Stimulated activated naive CD8-positive, alpha-beta T cell treated with anti-CD3 and anti-CD28 coated beads, Interleukin-15, Interleukin-2, amounts not matched to agents 100 ng/mL and 50 ng/mL, for 24 hours (primary cell): ENCODE results near the gene PTBP1.
"Not testable (repeated sequence)": the region's sequence is repeated elsewhere in the genome, so short reads cannot be mapped to it uniquely, and the experiment has no call there.

Source experiments
- H3K27ac Mint-ChIP-seq: one replicate; pipeline ENCODE4 v1.8.0; 2021; ENCODE audit warnings: mild to moderate bottlenecking, mixed read lengths
- H3K27me3 Mint-ChIP-seq: one replicate; pipeline ENCODE4 v1.8.0; 2021; ENCODE audit warnings: mixed read lengths
- H3K36me3 Mint-ChIP-seq: one replicate; pipeline ENCODE4 v1.8.0; 2021; ENCODE audit warnings: low read depth, mixed read lengths
- H3K4me1 Mint-ChIP-seq: one replicate; pipeline ENCODE4 v1.8.0; 2021; ENCODE audit warnings: low read depth, mixed read lengths
- H3K4me3 Mint-ChIP-seq: one replicate; pipeline ENCODE4 v1.8.0; 2021; ENCODE audit warnings: mild to moderate bottlenecking, mixed read lengths
- H3K9me3 Mint-ChIP-seq: one replicate; pipeline ENCODE4 v1.8.0; 2021; ENCODE audit warnings: mixed read lengths

The PTBP1 gene

DNA sequence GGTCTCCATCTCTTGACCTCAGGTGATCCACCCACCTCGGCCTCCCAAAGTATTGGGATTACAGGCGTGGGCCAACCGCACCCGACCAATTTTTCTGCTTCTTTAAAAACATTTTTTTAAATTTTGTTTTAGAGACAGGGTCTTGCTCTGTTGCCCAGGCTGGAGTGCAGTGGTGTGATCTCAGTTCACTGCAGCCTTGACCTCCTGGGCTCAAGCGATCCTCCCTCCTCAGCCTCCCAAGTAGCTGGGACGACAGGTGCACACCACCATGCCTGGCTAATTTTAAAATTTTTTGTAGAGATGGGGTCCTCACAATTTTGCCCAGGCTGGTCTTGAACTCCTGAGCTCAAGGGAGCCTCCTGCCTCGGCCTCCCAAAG, 45.5 kb downstream of the PTBP1 start:
- not testable (repeated sequence) for H3K27ac Mint-ChIP-seq, H3K4me3 Mint-ChIP-seq, H3K9me3 Mint-ChIP-seq, H3K36me3 Mint-ChIP-seq, H3K4me1 Mint-ChIP-seq
- peaks cover 25% of the 10 kb centered on the region for H3K27me3 Mint-ChIP-seq

DNA sequence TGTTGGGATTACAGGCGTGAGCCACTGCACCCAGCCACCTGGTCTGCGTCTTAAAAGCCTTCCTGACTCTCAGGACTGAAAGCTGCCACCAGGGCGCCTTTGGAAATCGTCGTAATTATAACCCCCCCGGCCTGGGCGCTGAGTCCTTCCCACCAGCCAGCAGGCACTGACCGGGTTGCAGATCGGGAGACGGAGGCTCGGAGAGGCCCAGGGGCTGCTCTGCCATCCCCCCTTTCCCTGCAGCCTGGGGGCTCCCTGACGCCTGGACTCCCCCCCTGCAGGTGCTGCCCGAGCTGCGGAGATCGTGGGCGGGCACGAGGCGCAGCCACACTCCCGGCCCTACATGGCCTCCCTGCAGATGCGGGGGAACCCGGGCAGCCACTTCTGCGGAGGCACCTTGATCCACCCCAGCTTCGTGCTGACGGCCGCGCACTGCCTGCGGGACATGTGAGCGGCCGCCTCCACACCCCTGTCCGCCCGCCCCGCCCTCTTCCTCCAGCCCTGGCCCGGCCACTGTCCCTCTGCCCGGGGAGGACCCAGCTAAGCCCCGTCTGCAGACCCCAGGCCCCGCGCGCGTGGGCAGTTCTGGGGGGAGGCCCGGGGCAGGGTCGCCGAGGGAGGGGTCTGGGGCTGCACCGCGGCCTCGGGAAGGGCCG, 46.1 kb downstream of the PTBP1 start:
- H3K9me3 Mint-ChIP-seq, result no peaks in the 10 kb centered on the region
- H3K36me3 Mint-ChIP-seq, result no peaks in the 10 kb centered on the region
- H3K4me3 Mint-ChIP-seq, result no peak overlapping the region
- H3K27ac Mint-ChIP-seq, result no peak overlapping the region
- peaks cover 3% of the 10 kb centered on the region for H3K4me1 Mint-ChIP-seq
- H3K27me3 Mint-ChIP-seq, result peaks cover 25% of the 10 kb centered on the region

DNA sequence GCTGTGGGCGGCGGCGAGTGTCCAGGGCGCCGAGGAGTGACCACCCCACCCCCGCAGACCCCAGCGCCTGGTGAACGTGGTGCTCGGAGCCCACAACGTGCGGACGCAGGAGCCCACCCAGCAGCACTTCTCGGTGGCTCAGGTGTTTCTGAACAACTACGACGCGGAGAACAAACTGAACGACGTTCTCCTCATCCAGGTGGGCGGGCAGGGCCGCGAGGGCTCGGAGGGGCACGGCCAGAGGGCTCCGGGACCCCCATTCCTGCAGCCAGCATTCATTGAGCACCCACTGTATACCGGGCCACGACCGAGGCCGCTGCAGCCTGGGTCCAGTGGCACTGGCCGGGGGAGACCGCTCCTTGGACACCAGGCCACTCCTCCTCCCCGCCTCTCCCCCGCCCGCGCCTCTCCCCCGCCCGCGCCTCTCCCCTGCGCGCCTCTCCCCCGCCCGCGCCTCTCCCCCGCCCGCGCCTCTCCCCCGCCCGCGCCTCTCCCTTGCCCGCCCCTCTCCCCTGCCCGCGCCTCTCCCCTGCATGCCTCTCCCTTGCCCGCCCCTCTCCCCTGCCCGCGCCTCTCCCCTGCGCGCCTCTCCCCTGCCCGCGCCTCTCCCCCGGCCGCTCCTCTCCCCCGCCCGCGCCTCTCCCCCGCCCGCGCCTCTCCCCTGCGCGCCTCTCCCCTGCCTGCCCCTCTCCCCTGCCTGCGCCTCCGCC, 46.7 kb downstream of the PTBP1 start:
- Mint-ChIP-seq H3K4me1 (peaks cover 3% of the 10 kb centered on the region), H3K27ac (no peak overlapping the region), H3K36me3 (no peaks in the 10 kb centered on the region), H3K27me3 (peaks cover 25% of the 10 kb centered on the region), H3K9me3 (no peaks in the 10 kb centered on the region), H3K4me3 (no peak overlapping the region)

DNA sequence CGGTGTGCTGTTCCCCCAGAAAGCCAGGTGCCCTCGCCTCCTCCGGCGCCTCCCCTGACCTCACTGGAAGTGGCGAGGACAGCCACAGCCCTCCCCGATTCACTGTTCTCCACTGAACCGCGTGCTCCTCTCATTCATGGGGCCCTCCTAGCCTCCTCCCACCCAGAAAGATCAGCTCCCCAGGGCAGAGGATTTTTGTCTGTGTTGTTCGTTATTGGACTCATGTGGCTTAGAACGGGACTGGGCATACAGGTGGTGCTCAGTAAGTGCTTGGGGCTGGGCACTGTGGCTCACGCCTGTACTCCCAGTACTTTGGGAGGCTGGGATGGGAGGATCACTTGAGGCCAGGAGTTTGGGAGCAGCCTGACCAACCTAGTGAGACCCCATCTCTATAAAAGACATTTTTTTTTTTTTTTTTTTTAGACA, 47.3 kb downstream of the PTBP1 start:
- Mint-ChIP-seq H3K4me3 (no peak overlapping the region), H3K27ac (no peak overlapping the region), H3K9me3 (no peaks in the 10 kb centered on the region), H3K4me1 (peaks cover 3% of the 10 kb centered on the region), H3K36me3 (no peaks in the 10 kb centered on the region), H3K27me3 (peaks cover 29% of the 10 kb centered on the region)

DNA sequence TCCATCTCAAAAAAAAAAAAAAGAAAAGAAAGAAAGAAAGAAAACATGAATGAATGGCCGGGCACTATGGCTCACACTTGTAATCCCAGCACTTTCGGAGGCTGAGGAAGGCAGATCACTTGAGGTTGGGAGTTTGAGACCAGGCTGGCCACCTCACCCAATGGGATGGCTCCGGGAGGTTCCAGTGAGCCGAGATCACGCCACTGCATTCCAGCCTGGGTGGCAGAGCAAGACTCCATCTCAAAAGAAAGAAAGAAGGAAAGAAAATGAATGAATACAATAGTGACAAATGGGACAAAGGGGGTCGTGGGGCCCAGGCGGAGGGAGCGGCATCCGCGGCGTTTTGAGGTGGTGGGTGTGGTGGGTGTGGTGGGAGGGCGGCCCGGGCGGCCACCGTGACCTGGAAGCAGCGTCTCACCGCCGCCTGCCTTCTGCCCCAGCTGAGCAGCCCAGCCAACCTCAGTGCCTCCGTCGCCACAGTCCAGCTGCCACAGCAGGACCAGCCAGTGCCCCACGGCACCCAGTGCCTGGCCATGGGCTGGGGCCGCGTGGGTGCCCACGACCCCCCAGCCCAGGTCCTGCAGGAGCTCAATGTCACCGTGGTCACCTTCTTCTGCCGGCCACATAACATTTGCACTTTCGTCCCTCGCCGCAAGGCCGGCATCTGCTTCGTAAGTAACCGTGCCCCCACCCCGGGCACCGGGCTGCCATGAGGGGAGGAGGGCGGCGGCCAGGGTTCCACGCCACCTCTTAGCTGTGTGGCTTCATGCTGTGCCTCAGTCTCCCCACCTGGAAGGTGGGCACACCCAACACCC, 48.7 kb downstream of the PTBP1 start:
- H3K4me3 Mint-ChIP-seq, result no peak overlapping the region
- H3K27ac Mint-ChIP-seq, result no peak overlapping the region
- H3K4me1 Mint-ChIP-seq, result peaks cover 3% of the 10 kb centered on the region
- no peaks in the 10 kb centered on the region for H3K9me3 Mint-ChIP-seq
- peaks cover 36% of the 10 kb centered on the region for H3K27me3 Mint-ChIP-seq
- no peaks in the 10 kb centered on the region for H3K36me3 Mint-ChIP-seq

DNA sequence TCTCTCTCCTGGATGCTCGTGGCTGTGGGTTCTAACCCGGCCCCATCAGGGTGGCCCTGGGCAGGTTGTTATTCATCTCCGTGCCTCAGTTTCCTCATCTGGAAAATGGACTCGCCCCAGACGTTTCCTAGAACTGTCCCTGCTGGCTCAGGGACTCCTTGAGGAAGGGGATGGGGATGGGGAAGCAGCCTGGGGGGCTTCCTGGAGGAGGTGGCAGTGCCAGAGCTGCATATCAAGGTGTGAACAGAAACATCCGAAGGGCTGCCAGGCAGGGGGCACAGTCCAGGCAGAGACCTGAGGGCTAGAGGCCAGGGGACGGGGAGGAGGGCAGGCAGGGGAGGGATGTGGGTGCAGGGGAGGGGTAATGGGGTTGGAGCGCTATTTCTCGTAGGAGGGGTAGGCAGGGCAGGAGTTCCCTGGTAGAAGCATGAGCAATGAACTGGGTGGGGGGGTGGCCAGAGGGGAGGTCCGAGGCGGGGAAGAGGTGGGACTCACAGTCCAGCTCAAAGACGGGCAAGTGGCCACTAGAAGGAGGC, 51.2 kb downstream of the PTBP1 start:
- Mint-ChIP-seq H3K27me3 (peaks cover 31% of the 10 kb centered on the region), H3K9me3 (no peaks in the 10 kb centered on the region), H3K36me3 (no peaks in the 10 kb centered on the region), H3K4me3 (no peak overlapping the region), H3K27ac (no peak overlapping the region), H3K4me1 (peaks cover 3% of the 10 kb centered on the region)

DNA sequence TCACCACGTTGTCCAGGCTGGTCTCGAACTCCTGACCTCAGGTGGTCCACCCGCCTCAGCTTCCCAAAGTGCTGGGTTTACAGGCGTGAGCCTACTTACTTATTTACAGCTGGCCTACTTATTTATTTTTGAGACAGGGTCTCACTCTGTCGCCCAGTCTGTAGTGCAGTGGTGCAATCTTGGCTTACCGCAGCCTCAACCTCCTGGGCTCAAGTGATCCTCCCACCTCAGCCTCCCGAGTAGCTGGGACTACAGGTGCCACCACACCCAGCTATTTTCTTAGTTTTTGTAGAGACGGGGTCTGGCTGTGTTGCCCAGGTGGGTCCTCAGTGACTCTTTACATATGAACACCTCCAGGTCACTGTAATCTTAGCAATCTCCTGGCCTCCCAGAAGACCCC, 51.9 kb downstream of the PTBP1 start:
- not testable (repeated sequence) for H3K4me3 Mint-ChIP-seq, H3K9me3 Mint-ChIP-seq, H3K36me3 Mint-ChIP-seq, H3K4me1 Mint-ChIP-seq, H3K27ac Mint-ChIP-seq
- peaks cover 31% of the 10 kb centered on the region for H3K27me3 Mint-ChIP-seq

DNA sequence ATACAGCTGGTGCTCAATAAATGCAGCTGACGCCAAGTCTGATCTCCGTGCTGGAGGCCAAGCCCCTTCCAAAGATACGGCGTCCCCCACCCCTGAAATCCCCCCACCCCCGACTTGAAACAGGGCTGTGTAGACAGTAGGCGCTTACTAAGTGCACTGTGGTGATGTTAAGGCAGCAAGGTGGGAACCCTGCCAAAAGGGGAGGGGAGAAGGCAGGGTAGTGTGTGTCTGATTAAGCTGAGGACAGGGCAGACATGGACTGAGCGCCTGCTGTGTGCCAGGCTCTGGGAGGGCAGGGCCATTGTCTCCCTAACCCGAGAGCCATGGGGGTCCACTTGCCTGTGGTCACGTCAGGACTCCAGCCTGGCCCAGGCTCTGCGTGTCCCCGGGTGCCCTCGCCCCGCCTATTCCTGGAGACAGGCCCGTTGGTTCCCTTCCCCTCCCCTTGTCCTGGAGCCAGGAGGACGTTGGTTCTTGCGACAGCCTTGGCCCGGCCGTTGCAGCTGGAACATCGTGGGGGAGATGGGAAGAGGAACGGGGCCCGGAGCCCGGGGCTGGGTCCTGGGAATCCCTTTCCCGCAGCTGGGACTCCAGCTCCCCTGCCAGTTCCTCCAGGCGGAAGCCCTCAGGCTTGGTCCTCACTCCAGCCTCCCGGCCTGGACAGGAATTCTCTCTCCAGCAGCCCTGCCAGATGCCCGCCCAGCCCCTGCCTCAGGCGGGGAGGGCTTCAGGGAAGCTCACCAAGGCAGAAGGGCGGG, 53.1 kb downstream of the PTBP1 start:
- Mint-ChIP-seq H3K4me3 (no peak overlapping the region), H3K27me3 (peaks cover 20% of the 10 kb centered on the region), H3K4me1 (no peaks in the 10 kb centered on the region), H3K36me3 (no peaks in the 10 kb centered on the region), H3K9me3 (no peaks in the 10 kb centered on the region), H3K27ac (no peak overlapping the region)

DNA sequence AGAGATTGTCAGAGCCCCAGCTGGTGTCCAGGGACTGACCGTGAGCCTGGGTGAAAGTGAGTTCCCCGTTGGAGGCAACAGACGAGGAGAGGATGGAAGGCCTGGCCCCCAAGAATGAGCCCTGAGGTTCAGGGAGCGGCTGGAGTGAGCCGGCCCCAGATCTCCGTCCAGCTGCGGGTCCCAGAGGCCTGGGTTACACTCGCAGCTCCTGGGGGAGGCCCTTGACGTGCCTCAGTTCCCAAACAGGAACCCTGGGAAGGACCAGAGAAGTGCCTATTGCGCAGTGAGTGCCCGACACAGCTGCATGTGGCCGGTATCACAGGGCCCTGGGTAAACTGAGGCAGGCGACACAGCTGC, 53.7 kb downstream of the PTBP1 start:
- H3K9me3 Mint-ChIP-seq, result no peaks in the 10 kb centered on the region
- H3K4me3 Mint-ChIP-seq, result no peak overlapping the region
- no peak overlapping the region for H3K27ac Mint-ChIP-seq
- H3K4me1 Mint-ChIP-seq, result no peaks in the 10 kb centered on the region
- H3K27me3 Mint-ChIP-seq, result peaks cover 15% of the 10 kb centered on the region
- H3K36me3 Mint-ChIP-seq, result no peaks in the 10 kb centered on the region

DNA sequence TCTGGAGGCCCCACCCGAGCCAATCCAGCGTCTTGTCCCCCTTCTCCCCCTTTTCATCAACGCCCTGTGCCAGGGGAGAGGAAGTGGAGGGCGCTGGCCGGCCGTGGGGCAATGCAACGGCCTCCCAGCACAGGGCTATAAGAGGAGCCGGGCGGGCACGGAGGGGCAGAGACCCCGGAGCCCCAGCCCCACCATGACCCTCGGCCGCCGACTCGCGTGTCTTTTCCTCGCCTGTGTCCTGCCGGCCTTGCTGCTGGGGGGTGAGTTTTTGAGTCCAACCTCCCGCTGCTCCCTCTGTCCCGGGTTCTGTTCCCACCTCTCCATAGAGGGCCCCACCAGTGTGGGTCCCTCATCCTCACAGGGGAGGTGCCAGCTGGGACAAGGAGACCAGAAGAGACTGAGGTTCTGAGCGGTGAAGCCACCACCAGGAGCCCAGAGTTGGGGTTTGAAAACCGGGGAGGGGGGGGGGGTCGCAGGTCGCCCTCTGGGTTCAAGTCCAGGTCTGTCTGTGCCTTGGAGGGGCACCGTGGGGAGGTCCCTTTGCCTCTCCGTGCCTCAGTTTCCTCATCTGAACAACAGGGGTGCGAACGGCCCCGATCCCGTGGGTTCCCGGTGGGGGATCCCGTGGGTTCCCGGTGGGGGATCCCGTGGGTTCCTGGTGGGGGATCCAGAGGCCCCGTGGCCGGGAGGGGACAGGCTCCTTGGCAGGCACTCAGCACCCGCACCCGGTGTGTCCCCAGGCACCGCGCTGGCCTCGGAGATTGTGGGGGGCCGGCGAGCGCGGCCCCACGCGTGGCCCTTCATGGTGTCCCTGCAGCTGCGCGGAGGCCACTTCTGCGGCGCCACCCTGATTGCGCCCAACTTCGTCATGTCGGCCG, 55.1 kb downstream of the PTBP1 start, which contains the start of gene ELANE:
ELANE (plus strand) TSS at position 168 of the 878 bp plus-strand sequence; CDS start at position 194, 26 bp downstream.
- no peak within 1 kb of the TSS for H3K27ac Mint-ChIP-seq

DNA sequence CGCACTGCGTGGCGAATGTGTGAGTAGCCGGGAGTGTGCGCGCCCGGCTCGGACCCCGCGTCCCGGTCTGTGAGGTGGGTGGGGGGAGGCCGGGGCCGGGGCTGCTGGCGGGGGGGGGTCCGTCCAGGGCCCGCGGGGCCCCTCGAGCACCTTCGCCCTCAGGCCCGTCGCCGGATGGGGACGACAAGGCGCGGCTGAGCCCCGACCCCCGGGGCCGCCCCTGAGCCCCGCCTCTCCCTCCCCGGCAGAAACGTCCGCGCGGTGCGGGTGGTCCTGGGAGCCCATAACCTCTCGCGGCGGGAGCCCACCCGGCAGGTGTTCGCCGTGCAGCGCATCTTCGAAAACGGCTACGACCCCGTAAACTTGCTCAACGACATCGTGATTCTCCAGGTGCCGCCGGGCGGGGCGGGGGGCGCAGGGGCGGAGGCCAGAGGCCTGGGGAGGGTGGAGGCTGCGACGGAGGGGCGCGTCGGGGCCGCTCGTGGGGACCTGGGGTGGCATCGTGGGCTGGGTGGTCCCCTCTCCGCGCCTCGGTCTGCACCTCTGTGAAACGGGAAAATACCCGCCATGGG, 55.8 kb downstream of the PTBP1 start:
- Mint-ChIP-seq H3K27me3 (peaks cover 11% of the 10 kb centered on the region), H3K36me3 (no peaks in the 10 kb centered on the region), H3K27ac (no peak overlapping the region), H3K4me1 (no peaks in the 10 kb centered on the region), H3K4me3 (no peak overlapping the region), H3K9me3 (no peaks in the 10 kb centered on the region)

More for the DNA sequence above, 55.1 kb downstream of the PTBP1 start, which contains the start of gene ELANE:
- peaks cover 11% of the 10 kb centered on the region for H3K27me3 Mint-ChIP-seq
- H3K36me3 Mint-ChIP-seq, result no peaks in the 10 kb centered on the region
- no peaks in the 10 kb centered on the region for H3K4me1 Mint-ChIP-seq
- H3K4me3 Mint-ChIP-seq, result no peak within 1 kb of the TSS
- H3K9me3 Mint-ChIP-seq, result no peaks in the 10 kb centered on the region

DNA sequence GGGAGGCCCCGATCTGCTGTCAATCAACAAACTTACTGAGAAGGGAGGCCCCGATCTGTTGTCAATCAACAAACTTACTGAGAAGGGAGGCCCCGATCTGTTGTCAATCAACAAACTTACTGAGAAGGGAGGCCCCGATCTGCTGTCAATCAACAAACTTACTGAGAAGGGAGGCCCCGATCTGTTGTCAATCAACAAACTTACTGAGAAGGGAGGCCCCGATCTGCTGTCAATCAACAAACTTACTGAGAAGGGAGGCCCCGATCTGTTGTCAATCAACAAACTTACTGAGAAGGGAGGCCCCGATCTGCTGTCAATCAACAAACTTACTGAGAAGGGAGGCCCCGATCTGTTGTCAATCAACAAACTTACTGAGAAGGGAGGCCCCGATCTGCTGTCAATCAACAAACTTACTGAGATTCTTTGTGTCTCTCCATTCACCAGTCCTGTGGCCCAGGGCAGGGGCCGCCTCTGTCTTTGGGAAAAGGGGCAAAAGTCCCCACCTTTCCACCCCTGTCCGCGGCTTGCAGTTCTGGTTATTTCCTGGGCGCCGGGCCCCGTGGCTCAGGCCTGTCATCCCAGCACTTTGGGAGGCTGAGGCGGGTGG, 56.5 kb downstream of the PTBP1 start:
- H3K9me3 Mint-ChIP-seq, H3K27ac Mint-ChIP-seq, H3K36me3 Mint-ChIP-seq, H3K4me1 Mint-ChIP-seq, H3K4me3 Mint-ChIP-seq: not testable (repeated sequence)
- peaks cover 17% of the 10 kb centered on the region for H3K27me3 Mint-ChIP-seq

DNA sequence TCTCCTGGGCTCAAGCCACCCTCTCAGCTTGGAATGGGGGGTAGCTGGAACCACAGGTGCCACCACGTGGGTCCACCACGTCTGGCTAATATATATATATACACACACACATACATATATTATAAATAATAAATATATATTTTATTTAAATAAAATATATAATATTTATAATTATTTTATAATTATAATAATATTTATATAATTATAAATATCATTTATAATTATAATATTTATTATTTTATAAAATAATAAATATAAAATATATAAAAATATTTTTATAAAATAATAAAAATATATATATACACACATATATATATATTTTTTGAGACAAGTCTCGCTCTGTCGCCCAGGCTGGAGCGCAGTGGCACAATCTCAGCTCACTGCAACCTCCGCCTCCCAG, 57.3 kb downstream of the PTBP1 start:
- peaks cover 14% of the 10 kb centered on the region for H3K27me3 Mint-ChIP-seq
- no peak overlapping the region for H3K27ac Mint-ChIP-seq
- no peak overlapping the region for H3K4me3 Mint-ChIP-seq
- H3K4me1 Mint-ChIP-seq, result no peaks in the 10 kb centered on the region
- no peaks in the 10 kb centered on the region for H3K9me3 Mint-ChIP-seq
- no peaks in the 10 kb centered on the region for H3K36me3 Mint-ChIP-seq
